HG03378 (cell line): ENCODE results near the gene GTF2F1.
"Not testable (repeated sequence)": the region's sequence is repeated elsewhere in the genome, so short reads cannot be mapped to it uniquely, and the experiment has no call there.

Experiments used
- ATAC-seq: cut with Tn5 transposase; IDR thresholded peaks from one replicate; pipeline ENCODE4 v1.9.1; 2021; ENCODE audit warnings: mild to moderate bottlenecking, moderate library complexity; ENCODE audit not compliant: unreplicated experiment

The GTF2F1 gene

GRCh38 chr19:6393074-6393982 lies at the start of gene GTF2F1:
Gene GTF2F1, minus strand, starts transcription at chr19:6393164. Its CDS starts 169 bp downstream, at chr19:6392995.
- peak; percentile 71 for ATAC-seq

- ATAC-seq: no peak
These were observed 49.2 kb upstream of the GTF2F1 start for GRCh38 chr19:6442087-6442688.

- ATAC-seq: no peak
These were observed 47.9 kb upstream of the GTF2F1 start for GRCh38 chr19:6440905-6441304.

- no peak for ATAC-seq
These were observed 46.8 kb upstream of the GTF2F1 start for GRCh38 chr19:6439743-6440142.

- no peak for ATAC-seq
These were observed 40.7 kb upstream of the GTF2F1 start, which contains the start of gene SLC25A41 for GRCh38 chr19:6433663-6434062. Gene SLC25A41, minus strand, starts transcription at chr19:6433763. Its CDS starts 70 bp downstream, at chr19:6433693.

- no peak for ATAC-seq
These were observed 40.2 kb upstream of the GTF2F1 start for GRCh38 chr19:6433165-6433564.

GRCh38 chr19:6431891-6432290 lies 38.9 kb upstream of the GTF2F1 start:
- ATAC-seq: no peak

- ATAC-seq: no peak
These were observed 36.7 kb upstream of the GTF2F1 start for GRCh38 chr19:6429419-6430221.

- not testable (repeated sequence) for ATAC-seq
These were observed 35.9 kb upstream of the GTF2F1 start for GRCh38 chr19:6428692-6429418.

- ATAC-seq: no peak
These were observed 34.2 kb upstream of the GTF2F1 start for GRCh38 chr19:6427131-6427530.

- ATAC-seq: no peak
These were observed 33.0 kb upstream of the GTF2F1 start for GRCh38 chr19:6425732-6426620.

- ATAC-seq: peak; percentile 89
These were observed 32.2 kb upstream of the GTF2F1 start for GRCh38 chr19:6424939-6425731.

- no peak for ATAC-seq
These were observed 31.4 kb upstream of the GTF2F1 start, which contains the start of gene KHSRP for GRCh38 chr19:6424195-6424938. Gene KHSRP, minus strand, starts transcription at chr19:6424811. Its CDS starts 110 bp downstream, at chr19:6424701.

GRCh38 chr19:6423499-6424194 lies 30.7 kb upstream of the GTF2F1 start:
- ATAC-seq: no peak

- no peak for ATAC-seq
These were observed 28.4 kb upstream of the GTF2F1 start for GRCh38 chr19:6421075-6422014.

- ATAC-seq: no peak
These were observed 25.6 kb upstream of the GTF2F1 start for GRCh38 chr19:6418562-6418932.
